ENCODE data around the gene CELSR1.

CELSR1 gene

DNA sequence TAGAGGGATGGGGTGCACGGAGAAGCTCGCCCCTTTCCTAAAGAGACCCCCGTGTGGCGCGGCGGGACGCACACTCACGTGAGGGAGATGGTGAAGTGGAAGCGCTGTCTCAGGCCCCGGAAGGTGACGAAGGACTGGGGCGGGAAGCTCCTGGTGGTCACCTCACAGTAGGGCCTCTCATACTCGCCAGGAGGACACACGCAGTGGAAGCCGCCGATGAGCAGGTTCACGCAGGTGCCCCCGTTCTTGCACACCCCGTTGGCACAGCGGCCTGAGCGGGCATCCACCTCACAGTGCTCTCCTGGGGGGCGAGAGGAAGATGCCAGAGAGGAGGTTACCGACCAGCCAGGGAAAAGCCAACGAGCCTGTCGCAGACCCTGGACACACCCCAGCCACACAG, 98.3 kb downstream of the CELSR1 start:
- no peak overlapping the region for H3K4me3 ChIP-seq (ENCODE audit: low read depth, low read length)
- TF ChIP-seq, protein P1, sequence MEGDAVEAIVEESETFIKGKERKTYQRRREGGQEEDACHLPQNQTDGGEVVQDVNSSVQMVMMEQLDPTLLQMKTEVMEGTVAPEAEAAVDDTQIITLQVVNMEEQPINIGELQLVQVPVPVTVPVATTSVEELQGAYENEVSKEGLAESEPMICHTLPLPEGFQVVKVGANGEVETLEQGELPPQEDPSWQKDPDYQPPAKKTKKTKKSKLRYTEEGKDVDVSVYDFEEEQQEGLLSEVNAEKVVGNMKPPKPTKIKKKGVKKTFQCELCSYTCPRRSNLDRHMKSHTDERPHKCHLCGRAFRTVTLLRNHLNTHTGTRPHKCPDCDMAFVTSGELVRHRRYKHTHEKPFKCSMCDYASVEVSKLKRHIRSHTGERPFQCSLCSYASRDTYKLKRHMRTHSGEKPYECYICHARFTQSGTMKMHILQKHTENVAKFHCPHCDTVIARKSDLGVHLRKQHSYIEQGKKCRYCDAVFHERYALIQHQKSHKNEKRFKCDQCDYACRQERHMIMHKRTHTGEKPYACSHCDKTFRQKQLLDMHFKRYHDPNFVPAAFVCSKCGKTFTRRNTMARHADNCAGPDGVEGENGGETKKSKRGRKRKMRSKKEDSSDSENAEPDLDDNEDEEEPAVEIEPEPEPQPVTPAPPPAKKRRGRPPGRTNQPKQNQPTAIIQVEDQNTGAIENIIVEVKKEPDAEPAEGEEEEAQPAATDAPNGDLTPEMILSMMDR (IDR thresholded peaks at IDR 0.05; ENCODE audit: borderline replicate concordance, insufficient read depth, low read depth, low read length), result no peak

DNA sequence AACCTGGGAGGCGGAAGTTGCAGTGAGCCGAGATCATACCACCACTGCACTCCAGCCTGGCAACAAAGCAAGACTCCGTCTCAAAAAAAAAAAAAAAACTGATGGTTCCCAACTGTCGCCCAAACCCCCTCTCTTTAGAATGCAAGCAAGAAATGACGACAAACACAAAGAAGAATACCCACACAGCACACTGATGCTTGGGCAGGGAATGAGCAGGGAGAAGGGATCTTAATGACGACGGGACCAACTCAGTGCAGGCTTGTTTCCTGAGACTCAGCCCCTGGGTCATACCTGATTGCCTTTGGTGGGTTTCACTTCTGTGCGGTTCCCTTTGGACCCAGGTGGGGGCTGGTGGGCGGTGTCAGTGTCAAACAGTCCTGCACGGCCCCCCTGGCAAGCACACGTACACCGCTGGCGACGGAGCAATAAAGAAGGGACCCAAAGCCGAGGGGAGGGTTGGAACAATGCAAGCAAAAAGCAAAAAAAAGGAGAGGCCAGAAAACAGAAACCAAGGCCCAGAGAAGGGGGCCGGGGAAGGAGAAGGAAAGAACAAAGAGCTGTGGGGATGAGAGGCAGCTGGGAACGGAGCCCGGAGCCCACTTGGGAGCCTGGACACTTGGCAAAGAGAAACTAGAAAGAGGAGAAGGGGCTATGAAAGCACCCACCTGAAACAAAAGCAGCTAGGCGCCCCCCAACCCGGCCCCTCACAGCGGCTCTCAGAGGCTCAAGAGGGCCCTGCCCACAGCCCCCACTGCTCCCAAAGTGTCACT, 99.6 kb downstream of the CELSR1 start:
- TF ChIP-seq, protein P1 (IDR thresholded peaks at IDR 0.05; ENCODE audit: borderline replicate concordance, insufficient read depth, low read depth, low read length), result no peak
- H3K4me3 ChIP-seq (ENCODE audit: low read depth, low read length), result no peak overlapping the region

DNA sequence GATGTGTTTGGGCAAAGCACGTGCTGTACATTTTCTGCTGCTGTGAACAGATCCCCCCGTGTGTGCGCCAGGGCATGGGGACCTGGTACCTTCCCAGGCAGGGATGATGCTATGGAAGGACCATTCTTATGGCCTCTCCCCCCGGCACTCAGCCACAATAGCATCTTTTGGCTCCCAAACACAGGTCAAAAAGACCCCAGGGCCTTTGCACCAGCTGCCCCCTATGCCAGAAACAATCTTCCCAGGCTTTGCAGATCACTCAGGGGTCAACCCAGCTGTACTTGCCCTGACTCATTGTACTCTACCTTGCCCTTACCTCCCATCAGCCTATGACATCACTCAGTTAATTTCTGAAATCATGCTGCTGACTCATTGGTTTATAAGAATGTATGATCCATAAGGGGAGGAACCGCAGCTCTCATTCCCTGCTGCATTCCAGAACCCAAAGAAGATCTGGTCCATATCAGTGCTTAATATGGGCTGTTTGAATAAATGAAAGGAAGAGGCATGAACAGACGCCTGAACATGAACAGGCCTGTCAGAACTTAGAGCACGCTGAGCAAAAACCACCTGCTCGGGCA, 100.7 kb downstream of the CELSR1 start:
- TF ChIP-seq, protein P1 (IDR thresholded peaks at IDR 0.05; ENCODE audit: borderline replicate concordance, insufficient read depth, low read depth, low read length), result no peak
- no peak overlapping the region for H3K4me3 ChIP-seq (ENCODE audit: low read depth, low read length)

DNA sequence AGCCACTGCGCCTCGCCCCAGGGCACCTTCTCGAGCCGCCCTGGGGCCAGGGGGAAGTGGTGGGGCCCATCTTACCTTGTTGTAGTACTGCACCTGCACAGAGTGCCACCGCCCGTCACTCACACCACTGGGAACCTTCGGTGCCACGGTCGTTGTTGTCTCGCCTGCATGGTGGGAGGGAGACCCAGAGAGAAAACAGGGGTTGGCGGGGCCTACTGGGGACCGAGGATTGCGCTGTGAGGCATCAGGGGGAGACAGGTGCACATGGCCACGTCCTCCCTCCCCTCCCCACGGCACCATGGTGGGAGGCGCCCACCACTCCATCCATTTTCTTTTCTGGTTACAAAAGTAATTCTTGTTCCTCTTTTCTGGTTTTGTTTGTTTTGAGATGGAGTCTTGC, 104.1 kb downstream of the CELSR1 start:
- no peak overlapping the region for H3K4me3 ChIP-seq (ENCODE audit: low read depth, low read length)
- TF ChIP-seq, protein P1 (IDR thresholded peaks at IDR 0.05; ENCODE audit: borderline replicate concordance, insufficient read depth, low read depth, low read length), result no peak

DNA sequence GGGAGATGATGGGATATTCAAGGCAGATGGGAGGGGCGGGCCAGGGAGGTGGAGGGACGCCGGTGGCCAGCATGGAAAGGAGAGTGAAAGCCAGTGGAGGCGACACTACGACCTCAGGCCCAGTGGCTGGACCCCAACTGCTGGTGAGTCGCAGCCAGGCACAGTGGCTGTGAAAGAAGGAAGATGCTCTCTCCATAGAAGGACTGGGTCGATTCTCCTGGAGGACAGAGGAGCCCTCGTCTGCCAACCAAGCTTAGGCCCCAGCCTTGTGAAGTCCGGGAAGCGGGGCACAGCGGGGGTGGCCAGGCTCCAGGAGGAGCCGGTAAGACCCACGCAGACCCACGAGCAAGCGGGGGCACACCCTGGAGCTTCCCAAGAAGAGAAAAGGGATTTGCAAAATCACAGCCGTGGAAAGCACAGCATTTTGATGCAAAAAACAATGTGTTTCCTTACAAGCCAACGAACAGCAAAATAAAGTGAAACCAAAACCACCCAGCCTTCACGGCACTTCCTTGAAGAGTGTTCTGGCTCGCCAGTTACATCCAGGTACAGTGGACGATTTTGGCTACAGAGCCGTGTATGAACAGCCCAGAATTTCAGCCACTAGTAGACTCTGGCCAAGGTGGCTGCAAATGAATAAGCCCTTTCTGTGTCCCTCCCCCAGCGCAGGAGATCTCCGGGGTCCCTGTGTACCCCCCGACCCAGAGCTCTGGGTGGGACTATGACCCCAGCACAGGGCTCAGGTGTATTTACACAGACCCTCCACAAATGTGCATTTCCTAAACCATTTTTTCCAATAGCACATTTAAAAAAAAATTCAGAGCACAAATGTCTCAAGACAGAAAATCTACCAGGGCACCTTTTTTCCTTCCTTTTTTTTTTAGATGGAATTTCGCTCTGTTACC, 105.0 kb downstream of the CELSR1 start:
- peak overlapping the region; percentile 19 for H3K4me3 ChIP-seq (ENCODE audit: low read depth, low read length)
- TF ChIP-seq, protein P1 (IDR thresholded peaks at IDR 0.05; ENCODE audit: borderline replicate concordance, insufficient read depth, low read depth, low read length), result no peak

DNA sequence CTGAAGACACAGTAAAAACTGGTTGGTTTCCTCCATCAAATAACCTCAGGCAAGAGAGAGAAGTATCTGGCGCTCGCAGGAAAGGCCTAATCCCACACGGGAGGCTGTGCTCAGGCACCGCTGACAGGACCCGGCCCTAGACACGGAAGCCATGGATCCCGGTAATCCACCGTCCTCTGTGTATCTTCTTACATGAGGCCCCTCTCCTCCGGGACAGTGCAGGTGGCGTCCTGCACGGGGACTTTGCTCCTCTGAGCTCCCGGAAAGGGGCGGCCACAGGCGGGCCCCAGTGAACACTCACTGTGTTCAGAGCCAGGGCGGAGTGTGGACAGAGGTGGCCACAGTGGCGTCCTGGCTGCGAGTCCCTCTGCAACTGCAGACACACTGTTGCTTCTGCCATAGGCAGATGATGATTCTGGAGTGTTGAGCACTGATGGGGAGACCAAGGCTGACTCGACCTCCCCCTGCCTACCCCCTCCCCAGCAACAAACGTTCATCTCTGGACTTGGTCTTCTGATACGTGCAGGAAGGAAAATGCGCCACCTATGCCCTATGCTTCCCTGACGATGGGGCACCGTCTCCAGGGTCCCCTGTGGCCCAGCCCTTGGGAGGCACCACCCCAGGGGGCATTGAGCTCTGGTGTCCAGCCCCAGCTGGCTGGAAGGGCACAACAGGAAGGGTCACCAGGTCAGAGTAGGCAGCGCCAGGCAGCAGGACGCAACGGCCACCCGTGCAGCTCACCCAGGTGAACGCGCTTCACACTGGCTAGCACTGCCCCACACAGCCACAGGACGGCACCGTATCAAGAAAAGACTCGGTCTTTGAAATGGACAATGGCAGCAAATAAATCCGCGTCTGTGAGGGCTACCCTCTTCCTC, 106.2 kb downstream of the CELSR1 start:
- H3K4me3 ChIP-seq (ENCODE audit: low read depth, low read length), result no peak overlapping the region
- TF ChIP-seq, protein P1 (IDR thresholded peaks at IDR 0.05; ENCODE audit: borderline replicate concordance, insufficient read depth, low read depth, low read length), result no peak
